GM12878 (cell line): ENCODE results near the gene CPS1. TPM values are rescaled to one million over a fixed set of nuclear protein-coding genes. Genes with fewer than 3 reads are reported as not detected.

ENCODE experiments used
- ATAC-seq: fragments of 200-7000 bp; cut with Tn5 transposase; 3 replicates; pipeline ENCODE4 v1.9.1; 2020; ENCODE audit warnings: mild to moderate bottlenecking, moderate library complexity
- BruUV-seq: library from RNA; stranded (reverse); fragments of 400-500 nt; replicated peaks from 2 replicates; lab custom pipeline; 2021; lab: Mats Ljungman, UMichigan
- CTCF ChIA-PET: fragments of 300-600 bp; sonication (Branson Sonifier 250); formaldehyde crosslinking; extraction: SDS; loops from one replicate; lab custom pipeline; 2021; ENCODE audit warnings: inconsistent platforms; lab: Yijun Ruan, JAX
- POLR2A ChIA-PET: fragments of 350-600 bp; formaldehyde crosslinking; extraction: SDS; loops from one replicate; lab custom pipeline; 2021; ENCODE audit warnings: inconsistent platforms; lab: Charles Lee
- RAD21 ChIA-PET: fragments of 300-600 bp; sonication (Branson Sonifier 250); formaldehyde crosslinking; loops from one replicate; lab custom pipeline; 2023; ENCODE audit warnings: antibody characterized with exemption; ENCODE audit not compliant: unreplicated experiment; lab: Charles Lee
- SMC1A ChIA-PET: fragments of 300-600 bp; sonication (Branson Sonifier 250); formaldehyde crosslinking; loops from one replicate; lab custom pipeline; 2023; ENCODE audit not compliant: unreplicated experiment, uncharacterized antibody; lab: Charles Lee
- DNase-seq: peaks from one replicate; pipeline ENCODE4 v3.0.0-alpha.2; 2011; ENCODE audit warnings: low read depth, low spot score
- FAIRE-seq: peaks from 3 replicates; lab custom pipeline; 2011; peaks lifted over from hg19 to GRCh38; lab: Jason Lieb, UNC
- H2AFZ ChIP-seq: 2 replicates; pipeline ENCODE4 v1.6.0; 2011; ENCODE audit warnings: low read depth, low read length, control low read depth; ENCODE audit not compliant: control insufficient read depth
- H3K27ac ChIP-seq: 2 replicates; pipeline ENCODE4 v1.5.1; 2011; ENCODE audit warnings: control low read depth; ENCODE audit not compliant: control insufficient read depth, insufficient read depth
- H3K27me3 ChIP-seq, 2 experiments: replicated peaks in 1 of 2; 2 replicates each; pipeline versions ENCODE4 v1.6.0 to v1.6.1; 2011; ENCODE audit warnings: low read length in 1 of 2; ENCODE audit not compliant: control insufficient read depth in 2 of 2, insufficient read depth in 2 of 2
- H3K36me3 ChIP-seq, 2 experiments: 2 replicates each; pipeline ENCODE4 v1.5.1; 2011; ENCODE audit warnings: low read length in 1 of 2; ENCODE audit not compliant: control insufficient read depth in 2 of 2, insufficient read depth in 2 of 2
- H3K4me1 ChIP-seq: 2 replicates; pipeline ENCODE4 v1.6.1; 2011; ENCODE audit warnings: mild to moderate bottlenecking, low read length, moderate library complexity, mixed read lengths; ENCODE audit not compliant: control insufficient read depth, insufficient read depth
- H3K4me2 ChIP-seq: 2 replicates; pipeline ENCODE4 v1.6.0; 2011; ENCODE audit warnings: control low read depth; ENCODE audit not compliant: control insufficient read depth, insufficient read depth
- H3K4me3 ChIP-seq: fragments of 200-600 bp; sonication (generic); 2 replicates; pipeline ENCODE4 v1.5.1; 2016
- H3K79me2 ChIP-seq: 2 replicates; pipeline ENCODE4 v1.6.0; 2011; ENCODE audit warnings: low read length; ENCODE audit not compliant: control insufficient read depth, insufficient read depth
- H3K9ac ChIP-seq: 2 replicates; pipeline ENCODE4 v1.8.0; 2011; ENCODE audit warnings: low read length, control low read depth, mixed read lengths; ENCODE audit not compliant: control insufficient read depth, insufficient read depth
- H3K9me3 ChIP-seq: replicated peaks from 3 replicates; pipeline ENCODE4 v1.5.1; 2011; ENCODE audit warnings: mild to moderate bottlenecking, low read length; ENCODE audit not compliant: control insufficient read depth, insufficient read depth
- H4K20me1 ChIP-seq: 2 replicates; pipeline ENCODE4 v1.6.0; 2011; ENCODE audit not compliant: control insufficient read depth, insufficient read depth
- BACH1 ChIP-seq: fragments of 450-650 bp; IDR thresholded peaks from 2 replicates; pipeline ENCODE4 v1.6.1; 2017; ENCODE audit warnings: mild to moderate bottlenecking, borderline replicate concordance
- EP300 ChIP-seq, 2 experiments: fragments of 150-350 bp in 1 of 2; IDR thresholded peaks; 2 replicates each; pipeline ENCODE4 v1.6.1; 2011 to 2012; ENCODE audit warnings: low read depth in 2 of 2, low read length in 2 of 2, borderline replicate concordance in 1 of 2, improper control_type of control experiment in 1 of 2, inconsistent platforms in 1 of 2; ENCODE audit not compliant: control insufficient read depth in 1 of 2
- FOS ChIP-seq: IDR thresholded peaks from 3 replicates; pipeline ENCODE4 v1.6.1; 2011; ENCODE audit warnings: borderline replicate concordance; ENCODE audit not compliant: insufficient read length; ENCODE audit errors: extremely low read depth
- JUNB ChIP-seq: IDR thresholded peaks from 2 replicates; pipeline ENCODE4 v1.6.1; 2016; ENCODE audit warnings: antibody characterized with exemption, mild to moderate bottlenecking
- NR2C1 ChIP-seq: fragments of 450-650 bp; IDR thresholded peaks from 2 replicates; pipeline ENCODE4 v1.6.1; 2017; ENCODE audit warnings: antibody characterized with exemption, mild to moderate bottlenecking, moderate library complexity
- PAX5 ChIP-seq: IDR thresholded peaks from 2 replicates; pipeline ENCODE4 v1.6.1; 2011; ENCODE audit warnings: low read depth, low read length, borderline replicate concordance
- SMAD1 ChIP-seq: fragments of 450-650 bp; IDR thresholded peaks from 2 replicates; pipeline ENCODE4 v1.6.1; 2018; ENCODE audit warnings: mild to moderate bottlenecking, low read depth; ENCODE audit not compliant: partially characterized antibody
- YBX1 ChIP-seq: fragments of 450-650 bp; IDR thresholded peaks from 2 replicates; pipeline ENCODE4 v1.6.1; 2016; ENCODE audit warnings: antibody characterized with exemption
- YY1 ChIP-seq: IDR thresholded peaks from 2 replicates; pipeline ENCODE4 v1.6.1; 2011; ENCODE audit warnings: low read depth, mild to moderate bottlenecking, low read length
- WGBS: methylation state at CpG from one replicate; pipeline ENCODE4 v1.1.6; 2016; ENCODE audit warnings: low lambda C conversion rate; ENCODE audit not compliant: insufficient replicate concordance, insufficient coverage; ENCODE audit errors: missing lambda C conversion rate; 5-methylcytosine and 5-hydroxymethylcytosine counted together
- in situ Hi-C: fragments of 300-500 bp; cut with MboI; formaldehyde crosslinking; loops from 9 replicates; pipeline ENCODE4 v1.14.3; 2018; ENCODE audit warnings: mixed read lengths
- intact Hi-C: fragments of 100-400 bp; cut with micrococcal nuclease; formaldehyde crosslinking; loops from one replicate; pipeline ENCODE4 v1.14.2; 2022; ENCODE audit not compliant: unreplicated experiment
- polyA plus RNA-seq, 11 experiments: library from polyadenylated mRNA; depleted of rRNA in 4 of 11; unstranded in 6 of 11; stranded (reverse) in 5 of 11; fragments of >200 nt; fragmentation: Nextera tagmentation in 4 of 11; fragmentation: Illumina TruSeq in 1 of 11; extraction: Ambion mirVana in 4 of 11; extraction: Trizol in 1 of 11; gene quantifications; 1 replicate in 1 of 11; 2 replicates in 10 of 11; pipeline versions ENCODE4 v1.2.1 to v1.2.3, GENCODE V29; 2011 to 2016; ENCODE audit warnings: inconsistent platforms in 2 of 11, missing spikeins in 2 of 11, low read depth in 1 of 11
- total RNA-seq, 4 experiments: library from RNA; depleted of rRNA in 3 of 4; stranded (reverse); fragments of >200 nt in 3 of 4; fragmentation: Illumina TruSeq in 1 of 4; extraction: Trizol in 1 of 4; gene quantifications; 2 replicates each; pipeline versions ENCODE4 v1.2.1 to v1.2.3, GENCODE V29; 2013 to 2021

The CPS1 gene
- total and polyA plus RNA-seq, 10 of the 15 experiments (the other 5 are each of a cell fraction or from before 2014, with no cell fraction given): 0.20 to 4.6 (median 0.55) TPM

GRCh38 chr2:210553373-210553772 lies 3.0 kb upstream of the CPS1 start:
- no peak overlapping the region for H3K27ac ChIP-seq
- BruUV-seq: no TSS peak
- no peak for FAIRE-seq
- no peak overlapping the region for H2AFZ ChIP-seq
- no peaks in the 10 kb centered on the region for H3K4me1 ChIP-seq
- H3K4me2 ChIP-seq: no peak overlapping the region
- DNase-seq: no peak
- ChIA-PET RAD21 (no interaction called here), CTCF (no interaction called here), POLR2A (no interaction called here), SMC1A (no interaction called here)
- no peak overlapping the region for H3K4me3 ChIP-seq
- no peaks in the 10 kb centered on the region for H4K20me1 ChIP-seq
- H3K79me2 ChIP-seq: no peaks in the 10 kb centered on the region
- H3K27me3 ChIP-seq: no peaks in the 10 kb centered on the region
- ATAC-seq: no peak
- in situ Hi-C loops (no loop called here), intact Hi-C loops (no loop called here)
- H3K9me3 ChIP-seq: no peaks in the 10 kb centered on the region
- 29% methylated on average over 1 of the region's 1 CpG for WGBS
- no peak overlapping the region for H3K9ac ChIP-seq
- TF ChIP-seq NR2C1 (no peak), FOS (no peak)
- H3K36me3 ChIP-seq: no peaks in the 10 kb centered on the region

DNA sequence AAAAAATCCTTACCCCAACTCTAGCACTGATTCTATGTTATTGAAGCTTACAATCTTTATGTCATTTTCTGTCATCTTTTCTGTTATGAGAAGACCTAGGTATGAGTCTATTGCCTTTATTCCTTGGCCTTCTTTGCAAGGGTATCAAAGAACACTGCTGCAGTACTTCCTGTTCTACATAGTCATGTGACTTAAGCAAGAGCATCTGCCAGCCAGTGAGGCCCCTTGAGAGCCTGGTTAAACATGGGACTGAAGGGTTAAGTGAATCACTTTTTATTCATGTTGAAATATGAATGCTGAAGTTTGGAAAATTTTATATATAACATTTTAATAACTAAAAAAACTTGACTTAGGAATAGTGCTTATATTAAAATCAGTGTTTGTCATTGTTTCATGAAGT lies 844 bp upstream of the CPS1 start:
- BruUV-seq: no TSS peak
- RAD21 ChIA-PET: no interaction called here
- no peaks in the 10 kb centered on the region for H3K9me3 ChIP-seq
- no peaks in the 10 kb centered on the region for H4K20me1 ChIP-seq
- ATAC-seq: 0 out of 3 replicates have a peak, but pooled peaks have one; percentile 27
- no peak overlapping the region for H3K9ac ChIP-seq
- POLR2A ChIA-PET: no interaction called here
- CTCF ChIA-PET: interaction anchor here (1.0 kb wide), 1 partner anchor 52 kb away, joined by 3 read pairs; no protein-coding TSS in a partner anchor
- no peaks in the 10 kb centered on the region for H3K4me1 ChIP-seq
- SMC1A ChIA-PET: no interaction called here
- no peaks in the 10 kb centered on the region for H3K79me2 ChIP-seq
- no peak overlapping the region for H2AFZ ChIP-seq
- no peak overlapping the region for H3K27ac ChIP-seq
- no peaks in the 10 kb centered on the region for H3K27me3 ChIP-seq
- FAIRE-seq: no peak
- TF ChIP-seq YBX1 (no peak), EP300 (IDR thresholded peaks at IDR 0.05; ENCODE audit: borderline replicate concordance in 1 of 2, control insufficient read depth in 1 of 2, low read depth in 2 of 2, low read length in 2 of 2) (no peak), PAX5 (no peak), YY1 (no peak), JUNB (no peak), SMAD1 (no peak), BACH1 (no peak)
- TF ChIP-seq, all 136 proteins: peak for 0
- DNase-seq: no peak
- intact Hi-C loops (no loop called here), in situ Hi-C loops (no loop called here)
- H3K4me3 ChIP-seq: no peak overlapping the region
- H3K36me3 ChIP-seq: no peaks in the 10 kb centered on the region
- no peak overlapping the region for H3K4me2 ChIP-seq
